Subcutaneous adipose tissue (tissue), 4 donors: ENCODE results near the gene CHAMP1. TPM values are rescaled to one million over a fixed set of nuclear protein-coding genes. Genes with fewer than 3 reads are reported as not detected.

Experiments used
- total RNA-seq, 4 donors: library from RNA; depleted of rRNA; stranded (reverse); fragments of >200 nt; gene quantifications; one replicate each; pipeline ENCODE4 v1.1.0, GENCODE V29; 2016
- TF ChIP-seq, protein P1 (sequence below): fragments of 450-650 bp; IDR thresholded peaks from one replicate; pipeline ENCODE4 v1.5.1; 2016; ENCODE audit warnings: low read depth, mild to moderate bottlenecking, control low read depth, antibody characterized with exemption, moderate library complexity

CHAMP1 gene
- total RNA-seq, 4 donors from 2014 or later: 13.8 to 19.4 (median 17.6) TPM

GRCh38 chr13:114275304-114275703, 39.0 kb upstream of the CHAMP1 start:
- TF ChIP-seq, protein P1, sequence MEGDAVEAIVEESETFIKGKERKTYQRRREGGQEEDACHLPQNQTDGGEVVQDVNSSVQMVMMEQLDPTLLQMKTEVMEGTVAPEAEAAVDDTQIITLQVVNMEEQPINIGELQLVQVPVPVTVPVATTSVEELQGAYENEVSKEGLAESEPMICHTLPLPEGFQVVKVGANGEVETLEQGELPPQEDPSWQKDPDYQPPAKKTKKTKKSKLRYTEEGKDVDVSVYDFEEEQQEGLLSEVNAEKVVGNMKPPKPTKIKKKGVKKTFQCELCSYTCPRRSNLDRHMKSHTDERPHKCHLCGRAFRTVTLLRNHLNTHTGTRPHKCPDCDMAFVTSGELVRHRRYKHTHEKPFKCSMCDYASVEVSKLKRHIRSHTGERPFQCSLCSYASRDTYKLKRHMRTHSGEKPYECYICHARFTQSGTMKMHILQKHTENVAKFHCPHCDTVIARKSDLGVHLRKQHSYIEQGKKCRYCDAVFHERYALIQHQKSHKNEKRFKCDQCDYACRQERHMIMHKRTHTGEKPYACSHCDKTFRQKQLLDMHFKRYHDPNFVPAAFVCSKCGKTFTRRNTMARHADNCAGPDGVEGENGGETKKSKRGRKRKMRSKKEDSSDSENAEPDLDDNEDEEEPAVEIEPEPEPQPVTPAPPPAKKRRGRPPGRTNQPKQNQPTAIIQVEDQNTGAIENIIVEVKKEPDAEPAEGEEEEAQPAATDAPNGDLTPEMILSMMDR: no peak

DNA sequence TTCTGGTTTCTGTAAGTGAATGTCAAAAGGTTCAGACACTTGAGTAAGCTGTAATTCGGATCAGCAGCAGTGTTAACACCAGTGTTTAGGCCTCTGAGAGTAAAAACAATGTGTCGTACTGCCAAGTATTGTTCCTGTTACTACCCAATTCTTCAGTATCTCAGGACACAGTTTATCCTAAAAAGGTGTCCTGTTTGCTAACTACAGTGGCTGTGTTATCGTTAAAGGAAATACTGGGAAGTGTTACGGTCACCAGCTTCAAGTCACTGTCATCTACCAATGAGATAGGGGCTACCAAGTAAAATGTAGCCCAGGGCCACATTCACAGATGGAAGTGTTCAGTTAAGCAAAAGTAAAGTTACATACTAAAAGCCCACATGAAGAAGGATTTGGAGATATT, 35.2 kb upstream of the CHAMP1 start:
- TF ChIP-seq, protein P1: no peak

GRCh38 chr13:114279758-114280355, 34.4 kb upstream of the CHAMP1 start:
- TF ChIP-seq, protein P1: no peak

- TF ChIP-seq, protein P1: no peak
Observed at GRCh38 chr13:114281351-114282040, 32.8 kb upstream of the CHAMP1 start, which contains the start of gene UPF3A. UPF3A (plus strand) TSS chr13:114281601; CDS start chr13:114281640, 39 bp downstream.

DNA sequence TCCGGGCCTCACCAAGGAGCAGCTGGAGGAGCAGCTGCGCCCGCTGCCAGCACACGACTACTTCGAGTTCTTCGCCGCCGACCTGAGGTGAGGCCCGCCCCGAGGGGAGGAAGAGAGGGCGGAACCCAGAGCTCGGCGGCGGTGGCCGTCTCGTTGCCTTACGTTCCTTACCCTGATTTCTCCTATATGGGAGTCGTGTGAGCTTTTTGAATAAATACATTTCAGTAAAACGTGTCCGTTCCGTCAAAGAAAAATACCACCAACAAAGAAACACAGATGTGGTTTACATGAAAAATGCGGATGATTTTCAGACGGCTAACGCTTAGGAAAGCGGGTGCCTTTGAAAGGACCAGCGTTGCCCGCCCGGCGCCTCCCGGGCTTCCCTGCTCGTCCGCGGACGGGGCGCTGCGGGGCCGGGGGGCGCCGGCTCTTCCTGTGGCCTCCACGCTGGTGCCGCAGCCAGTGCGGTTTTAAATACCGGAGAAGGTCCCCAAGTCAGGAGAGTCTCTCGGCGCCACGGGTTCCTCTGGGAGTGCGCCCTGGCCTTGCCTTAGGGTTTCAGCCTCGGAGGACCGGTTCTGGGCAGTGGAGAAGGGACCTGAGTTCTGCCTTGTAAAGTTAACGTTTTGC, 32.1 kb upstream of the CHAMP1 start:
- TF ChIP-seq, protein P1: no peak

DNA sequence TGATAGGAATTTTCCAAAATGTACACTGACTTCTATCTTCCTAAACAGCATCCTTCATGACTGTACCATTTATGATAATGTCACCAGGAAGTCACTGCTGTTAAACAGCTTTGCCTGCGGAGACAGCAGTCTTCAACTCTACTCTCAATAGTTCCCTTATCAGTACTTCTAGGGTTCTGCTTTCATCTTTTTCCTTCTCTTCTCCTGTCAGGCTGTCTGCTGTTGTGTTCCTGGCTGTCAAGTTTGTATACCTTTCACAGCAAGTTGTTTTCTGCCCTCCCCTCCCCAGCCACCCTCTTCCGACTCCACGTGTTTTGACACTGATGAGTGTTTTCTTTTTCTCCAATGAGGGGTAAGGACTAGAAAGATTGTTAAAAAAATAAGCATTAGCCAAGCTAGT, 30.7 kb upstream of the CHAMP1 start:
- TF ChIP-seq, protein P1: no peak

DNA sequence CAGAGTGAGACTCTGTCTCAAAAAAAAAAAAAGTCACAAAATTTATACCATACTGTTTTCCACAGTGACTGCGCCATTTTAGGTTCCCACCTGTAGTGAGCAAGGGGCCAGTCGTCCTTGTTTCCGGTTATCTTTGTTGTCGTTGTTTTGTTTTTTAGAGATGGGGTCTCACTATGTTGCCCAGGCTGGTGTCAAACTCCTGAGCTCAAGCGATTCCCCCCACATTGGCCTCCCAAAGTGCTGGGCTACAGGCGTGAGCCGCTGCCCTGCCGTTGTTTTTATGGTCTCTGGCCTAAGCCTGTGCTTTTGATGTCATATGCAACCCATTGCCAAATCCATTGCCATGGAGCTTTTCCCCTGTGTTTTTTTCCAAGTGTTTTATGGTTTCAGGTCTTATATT, 29.6 kb upstream of the CHAMP1 start:
- TF ChIP-seq, protein P1: no peak
